ENCODE measurements around the gene IDS. TPM values are rescaled to one million over a fixed set of nuclear protein-coding genes. Genes with fewer than 3 reads are reported as not detected.
"Not testable (repeated sequence)": the region's sequence is repeated elsewhere in the genome, so short reads cannot be mapped to it uniquely, and the experiment has no call there.

The IDS gene
- 63.8 TPM for total RNA-seq
- long read RNA-seq, full-length matches to known transcripts: 41 of 79 reads
- long read RNA-seq, partial matches to known transcripts: 10 of 79 reads
- long read RNA-seq, other reads (novel, unspliced or antisense): 28 of 79 reads

- DNase-seq (ENCODE audit: low spot score): peak; percentile 94
Observed at GRCh38 chrX:149504915-149505651, at the start of gene IDS. TSS of gene IDS (minus strand) at chrX:149505306. CDS start at chrX:149505137, 169 bp downstream.

GRCh38 chrX:149551939-149552248 is 46.8 kb upstream of the IDS start:
- DNase-seq (ENCODE audit: low spot score): not testable (repeated sequence)

GRCh38 chrX:149551245-149551938 is 46.3 kb upstream of the IDS start:
- DNase-seq (ENCODE audit: low spot score): not testable (repeated sequence)

- not testable (repeated sequence) for DNase-seq (ENCODE audit: low spot score)
Observed at GRCh38 chrX:149550454-149550853, 45.3 kb upstream of the IDS start.

- DNase-seq (ENCODE audit: low spot score): not testable (repeated sequence)
Observed at GRCh38 chrX:149549701-149550100, 44.6 kb upstream of the IDS start, which contains the start of gene HSFX3. TSS of gene HSFX3 (minus strand) at chrX:149549924. CDS start at chrX:149549852, 72 bp downstream.

GRCh38 chrX:149547782-149548181 is 42.7 kb upstream of the IDS start:
- DNase-seq (ENCODE audit: low spot score): not testable (repeated sequence)

GRCh38 chrX:149546962-149547361 is 41.9 kb upstream of the IDS start:
- DNase-seq (ENCODE audit: low spot score): not testable (repeated sequence)

- DNase-seq (ENCODE audit: low spot score): not testable (repeated sequence)
Observed at GRCh38 chrX:149545545-149546543, 40.7 kb upstream of the IDS start.

- no peak for DNase-seq (ENCODE audit: low spot score)
Observed at GRCh38 chrX:149541521-149542047, 36.5 kb upstream of the IDS start.

GRCh38 chrX:149540621-149541520 is 35.8 kb upstream of the IDS start, which contains the start of gene EOLA1:
TSS of gene EOLA1 (plus strand) at chrX:149541012. CDS start at chrX:149545631, 4,619 bp downstream.
- DNase-seq (ENCODE audit: low spot score): peak; percentile 92

GRCh38 chrX:149540131-149540620 is 35.1 kb upstream of the IDS start:
- DNase-seq (ENCODE audit: low spot score): peak; percentile 92

- DNase-seq (ENCODE audit: low spot score): peak; percentile 92
Observed at GRCh38 chrX:149539283-149540130, 34.4 kb upstream of the IDS start.

- not testable (repeated sequence) for DNase-seq (ENCODE audit: low spot score)
Observed at GRCh38 chrX:149537474-149537873, 32.4 kb upstream of the IDS start.

- DNase-seq (ENCODE audit: low spot score): not testable (repeated sequence)
Observed at GRCh38 chrX:149534926-149535602, 30.0 kb upstream of the IDS start.

- not testable (repeated sequence) for DNase-seq (ENCODE audit: low spot score)
Observed at GRCh38 chrX:149533999-149534398, 28.9 kb upstream of the IDS start.

- not testable (repeated sequence) for DNase-seq (ENCODE audit: low spot score)
Observed at GRCh38 chrX:149532868-149533267, 27.8 kb upstream of the IDS start.

GRCh38 chrX:149531599-149531998 is 26.5 kb upstream of the IDS start:
- DNase-seq (ENCODE audit: low spot score): no peak

- DNase-seq (ENCODE audit: low spot score): no peak
Observed at GRCh38 chrX:149528381-149528780, 23.3 kb upstream of the IDS start.
